Fibroblast of mammary gland (primary cell): ENCODE results near the gene GUCD1.

ENCODE experiments used
- DNase-seq: peaks from one replicate; pipeline ENCODE4 v3.0.0-alpha.2; 2010; ENCODE audit warnings: low read depth
- H3K4me3 ChIP-seq: 2 replicates; pipeline ENCODE4 v1.5.1; 2011; ENCODE audit warnings: low read depth, mild to moderate bottlenecking, low read length, moderate library complexity; ENCODE audit not compliant: control insufficient read depth
- CTCF ChIP-seq: conservative IDR thresholded peaks from 2 replicates; pipeline ENCODE4 v1.5.1; 2011; ENCODE audit warnings: low read depth, low read length, inconsistent platforms; ENCODE audit not compliant: control insufficient read depth, insufficient read depth

The GUCD1 gene

GRCh38 chr22:24592058-24592850 lies 37.3 kb upstream of the GUCD1 start:
- DNase-seq = peak; percentile 19
- H3K4me3 ChIP-seq = peak overlapping the region; percentile 52
- TF ChIP-seq CTCF = no peak

GRCh38 chr22:24591286-24591830 lies 36.4 kb upstream of the GUCD1 start:
- TF ChIP-seq CTCF = no peak
- no peak overlapping the region for H3K4me3 ChIP-seq
- DNase-seq = no peak

DNA sequence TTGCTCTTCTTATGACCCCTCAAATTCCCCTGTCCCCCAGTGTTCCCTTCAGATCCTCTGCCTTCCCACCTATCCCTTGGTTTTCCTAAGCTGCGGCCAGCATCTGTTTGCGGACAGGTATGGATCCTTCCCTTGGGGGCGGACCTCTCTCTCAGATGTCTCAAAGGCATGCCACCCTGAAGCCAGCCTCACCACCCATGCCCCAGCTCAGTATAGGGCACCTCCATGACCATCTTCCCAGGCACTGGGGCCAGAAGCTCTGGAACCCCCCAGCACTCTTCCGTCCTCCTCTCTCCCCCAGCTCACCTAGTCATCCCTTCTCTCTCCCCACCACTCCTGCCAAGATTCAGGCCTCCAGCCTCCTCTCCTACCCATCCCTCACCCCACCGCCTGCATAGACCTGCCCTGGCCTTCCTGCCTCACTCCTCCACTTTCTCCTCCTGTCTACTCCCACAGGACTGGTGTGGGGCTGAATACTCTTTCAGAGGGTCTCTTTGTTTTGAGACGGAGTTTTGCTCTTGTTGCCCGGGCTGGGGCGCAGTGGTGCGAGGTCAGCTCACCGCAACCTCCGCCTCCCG lies 35.7 kb upstream of the GUCD1 start:
- DNase-seq = no peak
- no peak overlapping the region for H3K4me3 ChIP-seq
- no peak for TF ChIP-seq CTCF

- TF ChIP-seq CTCF = no peak
- DNase-seq = no peak
- no peak overlapping the region for H3K4me3 ChIP-seq
Observed at GRCh38 chr22:24589518-24590030, 34.6 kb upstream of the GUCD1 start.

- no peak for TF ChIP-seq CTCF
- H3K4me3 ChIP-seq = no peak overlapping the region
Observed at GRCh38 chr22:24588757-24589481, 34.0 kb upstream of the GUCD1 start.

GRCh38 chr22:24588381-24588756 lies 33.4 kb upstream of the GUCD1 start:
- TF ChIP-seq CTCF = no peak
- H3K4me3 ChIP-seq = no peak overlapping the region
- DNase-seq = no peak

More at GRCh38 chr22:24588757-24589481, 34.0 kb upstream of the GUCD1 start:
- DNase-seq = no peak
